HL-60/S4 (cell line): ENCODE data around the gene CGB2.
"Not testable (repeated sequence)": the region's sequence is repeated elsewhere in the genome, so short reads cannot be mapped to it uniquely, and the experiment has no call there.

Source experiments
- in situ Hi-C: fragments of 300-500 bp; cut with MboI; formaldehyde crosslinking; loops from 2 replicates; pipeline ENCODE4 v1.14.3; 2022; ENCODE audit warnings: low sequenced_read_pairs

The CGB2 gene

DNA sequence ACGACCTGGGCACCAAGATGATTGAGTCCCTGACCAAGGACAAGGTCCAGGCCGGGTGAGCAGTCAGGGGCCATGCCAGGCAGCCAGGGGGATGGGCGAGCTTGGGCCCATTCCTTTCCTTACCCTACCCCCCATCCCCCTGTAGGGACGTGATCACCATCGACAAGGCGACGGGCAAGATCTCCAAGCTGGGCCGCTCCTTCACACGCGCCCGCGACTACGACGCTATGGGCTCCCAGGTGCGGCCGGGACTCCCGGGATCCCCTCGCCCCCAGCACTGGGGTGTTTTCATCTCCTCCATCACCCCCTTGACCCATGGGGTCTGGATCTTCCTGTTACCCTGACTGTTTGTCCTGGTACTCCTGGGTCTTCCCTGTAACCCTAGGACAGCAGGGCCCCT is 21.9 kb upstream of the CGB2 start:
- in situ Hi-C loops: no loop called here

GRCh38 chr19:49010453-49010852 is 21.2 kb upstream of the CGB2 start:
- in situ Hi-C loops: no loop called here

- in situ Hi-C loops: no loop called here
Observed at GRCh38 chr19:49011194-49011593, 20.5 kb upstream of the CGB2 start.

- in situ Hi-C loops: no loop called here
Observed at GRCh38 chr19:49014123-49014869, 17.4 kb upstream of the CGB2 start.

DNA sequence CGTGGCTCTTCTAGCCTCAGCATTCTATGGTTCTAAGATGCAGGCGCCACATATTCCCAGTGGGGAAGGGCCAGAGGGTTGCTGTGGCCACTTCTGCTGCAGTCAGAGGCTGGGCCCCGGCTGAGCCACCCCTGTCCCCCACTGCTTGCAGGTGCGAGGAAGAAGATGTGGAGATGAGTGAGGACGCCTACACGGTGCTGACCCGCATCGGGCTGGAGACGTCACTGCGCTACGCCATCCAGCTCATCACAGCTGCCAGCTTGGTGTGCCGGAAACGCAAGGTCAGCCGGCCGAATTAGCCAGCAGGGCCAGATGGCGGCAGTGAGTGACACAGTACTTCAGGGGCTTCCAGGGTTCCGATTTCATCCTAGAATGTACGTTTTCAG is 16.8 kb upstream of the CGB2 start:
- in situ Hi-C loops: no loop called here

- in situ Hi-C loops: no loop called here
Observed at GRCh38 chr19:49016067-49016839, 15.4 kb upstream of the CGB2 start.

DNA sequence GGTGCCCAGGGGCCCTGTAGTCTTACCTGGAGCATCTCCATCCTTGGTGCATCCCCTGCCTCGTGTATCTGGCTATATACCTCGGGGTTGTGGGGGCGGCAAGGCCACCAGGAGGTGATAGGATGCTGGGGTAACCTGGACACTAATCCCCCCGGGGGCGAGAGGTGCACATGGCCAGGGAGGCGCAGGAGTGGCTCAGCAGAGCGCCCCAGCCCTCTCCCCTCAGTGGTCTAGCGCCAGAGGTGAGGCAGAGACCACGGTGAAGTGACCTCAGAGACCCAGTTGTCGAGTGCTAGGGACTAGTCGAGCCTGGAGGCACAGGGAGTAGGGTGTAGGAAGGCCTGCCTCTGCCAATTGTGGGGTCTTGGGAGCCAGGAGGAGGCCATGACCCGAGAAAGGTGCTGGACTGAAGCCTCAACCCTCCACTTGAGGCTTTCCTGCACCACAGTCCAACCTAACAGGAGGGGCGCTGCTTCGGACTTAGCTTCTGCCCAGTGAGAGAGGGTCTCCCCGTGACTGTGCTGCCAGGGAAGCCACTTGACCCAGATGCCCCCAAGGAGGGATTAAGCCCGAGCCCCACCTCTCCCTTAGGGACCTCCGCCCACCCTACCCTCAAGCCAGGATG is 14.5 kb upstream of the CGB2 start, which contains the start of gene LHB:
LHB (minus strand) TSS at position 51 of the 625 bp plus-strand sequence; CDS start at position 41, 10 bp downstream.
- in situ Hi-C loops: no loop called here

DNA sequence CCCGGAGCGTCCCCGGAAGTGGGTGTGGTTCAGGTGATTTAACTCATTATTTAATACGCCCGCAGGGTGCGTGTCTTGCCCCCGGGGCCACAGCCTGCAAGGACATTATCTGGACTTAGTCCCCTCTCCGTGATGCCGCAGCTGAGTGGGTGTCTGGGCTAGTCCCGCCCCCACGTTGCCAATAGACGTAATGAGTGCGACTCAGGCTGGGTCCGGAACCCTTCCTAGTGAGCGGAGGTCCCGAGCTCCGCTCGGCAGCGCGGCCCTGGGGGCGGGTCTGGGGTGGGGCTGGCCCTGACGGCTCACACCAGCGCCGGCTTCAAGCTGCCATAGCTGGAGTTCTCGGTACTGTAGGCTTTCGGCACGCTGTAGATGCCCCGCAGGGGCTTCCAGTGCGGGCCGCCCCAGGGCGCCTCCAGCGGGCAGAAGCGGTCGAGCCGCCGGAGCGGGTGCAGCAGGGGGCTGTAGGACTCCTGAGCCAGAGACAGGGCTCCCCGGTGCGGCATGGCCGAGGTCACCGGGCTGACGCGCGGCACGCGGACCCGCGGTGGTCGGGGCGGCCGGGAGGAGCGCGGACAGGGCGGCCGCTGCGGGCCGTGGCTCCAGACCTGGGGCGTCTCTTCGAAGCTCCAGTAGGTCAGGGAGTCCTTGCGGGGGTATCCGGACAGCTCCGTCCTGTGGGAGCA is 13.9 kb upstream of the CGB2 start:
- in situ Hi-C loops: no loop called here

- in situ Hi-C loops: not testable (repeated sequence)
Observed at GRCh38 chr19:49018388-49019241, 13.1 kb upstream of the CGB2 start.

GRCh38 chr19:49019242-49019932 is 12.3 kb upstream of the CGB2 start:
- in situ Hi-C loops: no loop called here

GRCh38 chr19:49020342-49020741 is 11.3 kb upstream of the CGB2 start:
- in situ Hi-C loops: no loop called here

DNA sequence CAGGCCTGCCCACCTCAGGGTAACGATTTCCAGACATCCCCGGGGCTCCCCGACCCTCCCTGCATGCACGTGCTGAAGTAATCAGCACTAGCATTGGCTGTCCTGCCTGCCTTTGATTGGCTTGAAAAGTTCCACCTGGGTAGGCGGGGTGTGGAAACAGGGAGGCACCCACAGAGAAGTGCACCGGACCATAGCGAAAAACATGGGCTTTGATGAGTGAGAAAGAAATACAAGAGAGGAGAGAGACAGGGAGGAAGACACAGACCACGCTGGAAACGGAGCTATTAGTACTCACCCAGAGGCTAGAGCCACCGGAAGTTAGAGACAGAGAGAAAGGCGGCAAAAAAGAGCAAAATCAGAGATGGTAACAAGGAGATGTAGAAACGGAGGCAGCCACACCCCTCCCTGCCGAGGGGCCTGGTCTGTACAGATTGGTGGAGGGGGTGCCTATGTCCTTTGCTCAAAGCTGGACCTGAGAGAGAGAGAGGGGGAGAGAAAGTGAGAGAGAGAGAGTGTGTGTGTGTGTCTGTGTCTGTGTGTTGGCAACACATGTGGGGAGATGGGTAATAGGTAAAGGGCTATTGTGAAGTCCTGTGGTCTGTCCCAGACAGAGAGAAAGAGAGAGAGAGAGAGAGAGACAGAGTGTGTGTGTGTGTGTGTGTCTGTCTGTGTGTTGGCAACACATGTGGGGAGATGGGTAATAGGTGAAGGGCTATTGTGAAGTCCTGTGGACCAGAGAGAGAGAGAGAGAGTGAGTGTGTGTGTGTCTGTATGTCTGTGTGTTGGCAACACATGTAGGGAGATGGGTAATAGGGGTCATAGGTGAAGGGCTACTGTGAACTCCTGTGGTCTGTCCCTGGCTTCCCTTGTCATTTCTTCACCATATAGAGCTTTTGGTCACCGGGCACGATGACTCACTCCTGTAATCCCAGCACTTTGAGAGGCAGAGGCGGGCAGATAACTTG is 10.5 kb upstream of the CGB2 start:
- in situ Hi-C loops: no loop called here

DNA sequence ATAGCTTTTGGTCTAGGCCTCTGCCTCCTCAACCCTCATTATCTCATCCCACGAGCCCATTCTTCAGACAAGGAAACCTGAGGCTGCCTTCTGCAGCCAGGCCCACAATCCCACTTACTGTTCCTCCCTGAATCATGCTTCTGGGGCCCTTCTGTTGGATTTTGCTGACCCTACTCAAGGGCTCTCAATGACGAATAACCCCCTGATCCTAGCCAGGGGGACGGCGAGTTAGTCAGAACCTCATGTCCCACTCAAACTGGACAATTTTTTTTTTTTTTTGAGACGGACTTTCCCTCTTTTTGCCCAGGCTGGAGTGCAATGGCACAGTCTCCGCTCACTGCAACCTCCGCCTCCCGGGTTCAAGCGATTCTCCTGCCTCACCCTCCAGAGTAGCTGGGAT is 9.6 kb upstream of the CGB2 start:
- in situ Hi-C loops: no loop called here

GRCh38 chr19:49024233-49024632 is 7.5 kb upstream of the CGB2 start, which contains the start of gene CGB3:
CGB3 (minus strand) TSS chr19:49024333; CDS start chr19:49023971, 362 bp downstream.
- in situ Hi-C loops: not testable (repeated sequence)

GRCh38 chr19:49025088-49025487 is 6.6 kb upstream of the CGB2 start:
- in situ Hi-C loops: not testable (repeated sequence)

- in situ Hi-C loops: not testable (repeated sequence)
Observed at GRCh38 chr19:49025599-49025998, 6.1 kb upstream of the CGB2 start.

DNA sequence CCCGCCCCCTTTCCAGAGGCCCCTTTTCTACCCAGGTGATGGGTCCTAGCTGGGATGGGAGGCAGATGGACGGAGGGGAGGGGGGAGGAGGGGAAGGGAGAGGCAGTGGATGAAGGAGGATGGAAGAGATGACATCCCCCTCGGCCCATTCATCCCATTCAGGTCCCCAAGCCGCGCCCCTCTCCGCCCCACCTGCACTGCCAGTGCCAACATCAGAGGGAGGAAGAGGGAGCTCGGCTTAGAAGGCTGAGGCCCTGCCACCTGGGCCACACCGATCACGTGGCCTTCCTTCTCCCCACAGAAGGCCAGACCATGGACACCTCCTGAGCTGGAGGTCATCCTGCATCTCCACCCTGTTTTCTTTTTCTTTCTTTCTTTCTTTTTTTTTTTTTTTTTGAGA is 3.0 kb upstream of the CGB2 start:
- in situ Hi-C loops: not testable (repeated sequence)

DNA sequence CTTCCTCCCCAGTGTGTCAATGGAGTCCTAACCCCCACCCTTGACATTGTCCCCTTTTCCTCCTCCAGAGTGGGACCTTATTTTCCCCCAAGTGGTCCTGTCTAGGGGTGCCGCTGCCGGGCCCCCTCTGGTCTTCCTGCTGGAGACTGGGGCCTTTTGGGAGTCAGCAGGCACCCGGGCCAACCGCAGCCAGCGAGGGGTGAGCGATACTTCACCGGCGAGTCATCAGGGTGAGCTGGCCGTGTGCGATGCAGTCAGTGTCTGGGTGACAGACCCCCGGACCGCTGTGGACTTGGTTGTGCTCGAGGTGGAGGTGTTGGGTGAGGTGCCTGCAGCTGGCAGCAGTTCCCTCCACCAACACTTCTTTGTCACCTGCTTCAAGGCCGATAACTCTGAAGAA is 1.9 kb upstream of the CGB2 start:
- in situ Hi-C loops: not testable (repeated sequence)
